Small intestine (tissue), 7 donors: ENCODE data around the gene OAT. TPM values are rescaled to one million over a fixed set of nuclear protein-coding genes. Genes with fewer than 3 reads are reported as not detected.

Source experiments
- DNase-seq, 2 donors: peaks; one replicate each; pipeline versions ENCODE4 v3.0.0 to v3.0.0-alpha.2; 2013
- FAIRE-seq: peaks from 2 replicates; lab custom pipeline; 2012; peaks lifted over from hg19 to GRCh38; lab: Jason Lieb, UNC
- H3K27ac ChIP-seq, 3 donors: one replicate each; pipeline ENCODE4 v1.5.1; 2013; ENCODE audit warnings: low read length in 2 of 3, mild to moderate bottlenecking in 2 of 3, control low read depth in 1 of 3, inconsistent platforms in 1 of 3, low read depth in 1 of 3, moderate library complexity in 1 of 3
- H3K27me3 ChIP-seq, 3 donors: one replicate each; pipeline ENCODE4 v1.6.1; 2013; ENCODE audit warnings: low read length in 3 of 3, inconsistent platforms in 1 of 3; ENCODE audit not compliant: control insufficient read depth in 3 of 3, insufficient read depth in 3 of 3
- H3K36me3 ChIP-seq, 3 donors: one replicate each; pipeline ENCODE4 v1.6.1; 2013; ENCODE audit warnings: low read length in 3 of 3, inconsistent platforms in 1 of 3, low read depth in 1 of 3, mild to moderate bottlenecking in 1 of 3, moderate library complexity in 1 of 3; ENCODE audit not compliant: control insufficient read depth in 3 of 3, insufficient read depth in 2 of 3
- H3K4me1 ChIP-seq, 3 donors: one replicate each; pipeline ENCODE4 v1.6.1; 2013; ENCODE audit warnings: low read length in 2 of 3, inconsistent platforms in 1 of 3, low read depth in 1 of 3, mild to moderate bottlenecking in 1 of 3, moderate library complexity in 1 of 3; ENCODE audit not compliant: control insufficient read depth in 3 of 3, insufficient read depth in 2 of 3
- H3K4me3 ChIP-seq, 3 donors: one replicate each; pipeline ENCODE4 v1.5.1; 2013; ENCODE audit warnings: low read length in 3 of 3, control low read depth in 1 of 3, inconsistent platforms in 1 of 3, low read depth in 1 of 3, mild to moderate bottlenecking in 1 of 3, moderate library complexity in 1 of 3
- H3K9me3 ChIP-seq, 2 donors: one replicate each; pipeline ENCODE4 v1.6.1; 2013; ENCODE audit warnings: low read depth in 1 of 2, low read length in 1 of 2; ENCODE audit not compliant: control insufficient read depth in 2 of 2, insufficient read depth in 1 of 2
- WGBS, 3 donors: extraction: QIAGEN DNeasy Blood & Tissue Kit; methylation state at CpG; one replicate each; pipeline ENCODE4 v1.1.7; 2013; 5-methylcytosine and 5-hydroxymethylcytosine counted together
- polyA plus RNA-seq, 4 donors: library from polyadenylated mRNA; stranded (reverse) in 3 of 4; unstranded in 1 of 4; fragments of 200-250 nt in 3 of 4; fragments of 120-200 nt in 1 of 4; gene quantifications; one replicate each; pipeline versions ENCODE4 v1.2.1 to v1.2.3, GENCODE V29; 2013
- donor health status: healthy with polysubstance abuse.
- donor health status: control.
- donor health status: control.
- donor health status: Bipolar disorder and iron deficiency.
- donor health status: healthy.

OAT gene
- polyA plus RNA-seq, 4 donors: 247 to 2,019 (median 1,023) TPM

DNA sequence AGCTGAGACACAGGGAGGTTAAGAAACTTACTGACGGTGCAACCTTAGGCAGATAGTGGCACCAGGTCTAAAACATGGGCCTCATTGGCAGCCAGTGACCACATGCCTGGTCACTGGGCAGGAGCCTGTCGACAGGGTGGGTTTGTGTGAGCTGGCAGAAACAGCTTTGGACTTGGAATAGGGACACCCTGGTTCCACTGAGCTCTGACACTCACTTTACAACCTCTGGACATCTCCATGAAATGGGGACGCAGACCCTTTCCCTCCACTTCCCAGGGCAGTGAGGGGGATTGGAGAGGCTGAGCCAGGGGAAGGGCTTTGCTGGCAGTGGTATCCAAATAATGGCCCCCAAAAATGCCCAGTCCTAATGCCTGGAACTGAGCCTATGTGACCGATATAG lies 49.7 kb downstream of the OAT start:
- H3K36me3 ChIP-seq: no peaks in the 10 kb centered on the region
- H3K27me3 ChIP-seq: no peaks in the 10 kb centered on the region
- H3K9me3 ChIP-seq: no peaks in the 10 kb centered on the region
- FAIRE-seq (no peak), DNase-seq (no peak)
- no peak overlapping the region for H3K27ac ChIP-seq
- H3K4me3 ChIP-seq: no peak overlapping the region
- H3K4me1 ChIP-seq: no peaks in the 10 kb centered on the region
- WGBS, 3 donors: 90 to 94% (median 93%) methylated on average over 4 of the region's 4 CpGs

DNA sequence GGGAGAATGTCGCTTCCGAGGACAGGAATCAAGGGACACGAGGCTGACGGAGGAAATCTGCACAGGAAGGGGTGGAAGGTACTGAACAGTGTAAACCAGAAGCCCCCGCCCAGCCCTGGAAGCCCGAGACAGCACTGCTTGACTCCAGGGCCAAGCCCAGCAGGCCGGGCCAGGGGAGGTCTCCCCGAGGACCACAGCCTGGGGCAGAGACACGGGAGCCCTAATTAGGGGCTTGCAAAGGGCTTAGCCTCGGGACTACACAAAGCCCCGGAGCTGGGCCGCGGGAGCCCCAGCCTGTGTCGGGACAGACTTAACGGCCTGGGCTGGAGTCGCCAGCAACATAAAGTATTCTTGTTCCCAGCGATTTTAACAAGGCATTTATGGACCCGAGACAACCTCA lies 50.8 kb downstream of the OAT start:
- FAIRE-seq (no peak), DNase-seq (no peak)
- no peaks in the 10 kb centered on the region for H3K27me3 ChIP-seq
- no peaks in the 10 kb centered on the region for H3K4me1 ChIP-seq
- H3K27ac ChIP-seq: no peak overlapping the region
- no peaks in the 10 kb centered on the region for H3K36me3 ChIP-seq
- H3K9me3 ChIP-seq: no peaks in the 10 kb centered on the region
- H3K4me3 ChIP-seq: no peak overlapping the region
- 79 to 87% (median 84%) methylated on average over 18 of the region's 18 CpGs for WGBS, 3 donors

GRCh38 chr10:124367414-124367813 lies 51.3 kb downstream of the OAT start:
- DNase-seq: no peak

DNA sequence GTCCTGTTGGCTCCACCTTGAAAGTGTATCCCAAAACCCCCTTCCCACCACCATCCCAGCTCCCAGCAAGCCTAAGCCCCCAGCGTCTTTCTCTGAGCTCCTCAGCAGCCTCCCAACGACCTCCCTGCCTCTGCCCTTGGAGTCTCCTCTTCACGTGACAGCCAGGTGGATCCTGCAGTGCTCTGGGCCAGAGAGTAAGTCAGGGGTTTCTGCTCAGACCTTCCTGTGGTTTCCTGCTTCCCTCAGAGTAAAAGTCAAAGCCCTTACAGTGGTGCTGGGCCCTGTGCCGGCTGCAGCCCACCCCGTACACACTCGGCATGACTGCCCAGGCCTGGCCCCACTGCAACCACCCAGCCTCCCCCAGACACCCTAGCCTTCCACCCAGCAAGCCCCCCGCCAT lies 51.9 kb downstream of the OAT start:
- DNase-seq (no peak), FAIRE-seq (no peak)
- H3K9me3 ChIP-seq: no peaks in the 10 kb centered on the region
- H3K4me1 ChIP-seq: no peaks in the 10 kb centered on the region
- no peak overlapping the region for H3K27ac ChIP-seq
- WGBS, 3 donors: 67 to 78% (median 72%) methylated on average over 7 of the region's 7 CpGs
- H3K27me3 ChIP-seq: no peaks in the 10 kb centered on the region
- no peak overlapping the region for H3K4me3 ChIP-seq
- H3K36me3 ChIP-seq: no peaks in the 10 kb centered on the region

More at GRCh38 chr10:124367414-124367813, 51.3 kb downstream of the OAT start:
- no peak overlapping the region for H3K27ac ChIP-seq
- no peaks in the 10 kb centered on the region for H3K27me3 ChIP-seq
- no peaks in the 10 kb centered on the region for H3K36me3 ChIP-seq
- no peaks in the 10 kb centered on the region for H3K4me1 ChIP-seq
- no peaks in the 10 kb centered on the region for H3K9me3 ChIP-seq
- H3K4me3 ChIP-seq: no peak overlapping the region
- WGBS, 3 donors: 94 to 95% (median 95%) methylated on average over 4 of the region's 4 CpGs
- no peak for FAIRE-seq

- FAIRE-seq (no peak), DNase-seq (no peak)
- Histone ChIP-seq H3K27ac (no peak overlapping the region), H3K4me3 (no peak overlapping the region), H3K36me3 (no peaks in the 10 kb centered on the region), H3K27me3 (no peaks in the 10 kb centered on the region), H3K9me3 (no peaks in the 10 kb centered on the region), H3K4me1 (no peaks in the 10 kb centered on the region)
- 64 to 81% (median 81%) methylated on average over 5 of the region's 5 CpGs for WGBS, 3 donors
Measured at GRCh38 chr10:124366343-124366742, 52.4 kb downstream of the OAT start.

- DNase-seq: peak; percentile 4 to 13
Measured at GRCh38 chr10:124364674-124365073, 54.0 kb downstream of the OAT start.

DNA sequence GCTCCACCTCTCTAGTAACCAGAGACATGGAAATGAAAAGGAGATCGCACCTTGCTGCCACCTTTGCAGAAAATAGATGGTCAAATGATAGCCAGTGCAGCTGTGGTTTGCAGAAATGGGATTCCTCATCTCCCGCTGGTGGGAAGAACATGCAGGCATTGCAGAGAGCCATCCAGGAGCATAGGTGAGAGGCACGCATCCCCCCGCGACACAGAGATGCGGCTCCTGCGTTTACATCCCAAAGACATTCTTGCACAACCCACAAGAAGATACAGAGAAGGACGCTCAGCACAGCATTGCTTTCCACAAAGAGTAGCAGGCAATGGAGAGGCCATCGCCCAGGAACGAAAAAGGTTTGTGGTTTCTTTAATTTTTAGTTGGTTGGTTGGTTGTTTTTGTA lies 56.2 kb downstream of the OAT start:
- no peak for DNase-seq
- Histone ChIP-seq H3K27ac (no peak overlapping the region), H3K27me3 (no peaks in the 10 kb centered on the region), H3K36me3 (no peaks in the 10 kb centered on the region), H3K4me1 (no peaks in the 10 kb centered on the region), H3K9me3 (peaks cover 0 to 8% of the 10 kb centered on the region in 2 donors), H3K4me3 (no peak overlapping the region)
- 81 to 87% (median 85%) methylated on average over 10 of the region's 10 CpGs for WGBS, 3 donors
- FAIRE-seq: no peak

More at GRCh38 chr10:124364674-124365073, 54.0 kb downstream of the OAT start:
- no peaks in the 10 kb centered on the region for H3K27me3 ChIP-seq
- no peak overlapping the region for H3K27ac ChIP-seq
- H3K9me3 ChIP-seq: peaks cover 0 to 6% of the 10 kb centered on the region in 2 donors
- WGBS, 3 donors: 63 to 69% (median 68%) methylated on average over 5 of the region's 5 CpGs
- H3K36me3 ChIP-seq: no peaks in the 10 kb centered on the region
- FAIRE-seq: no peak
- no peaks in the 10 kb centered on the region for H3K4me1 ChIP-seq
- H3K4me3 ChIP-seq: no peak overlapping the region

GRCh38 chr10:124359336-124359832 lies 59.3 kb downstream of the OAT start:
- peaks cover 0 to 3% (median 0%) of the 10 kb centered on the region in 3 donors for H3K4me1 ChIP-seq
- peaks cover 0 to 8% of the 10 kb centered on the region in 2 donors for H3K9me3 ChIP-seq
- DNase-seq (no peak), FAIRE-seq (no peak)
- H3K27ac ChIP-seq: no peak overlapping the region
- H3K27me3 ChIP-seq: no peaks in the 10 kb centered on the region
- no peak overlapping the region for H3K4me3 ChIP-seq
- WGBS, 3 donors: 78 to 85% (median 84%) methylated on average over 2 of the region's 2 CpGs
- no peaks in the 10 kb centered on the region for H3K36me3 ChIP-seq

- 70 to 76% (median 76%) methylated on average over 9 of the region's 9 CpGs for WGBS, 3 donors
- no peak for FAIRE-seq
- Histone ChIP-seq H3K27me3 (no peaks in the 10 kb centered on the region), H3K4me1 (peaks cover 0 to 4% (median 0%) of the 10 kb centered on the region in 3 donors), H3K36me3 (no peaks in the 10 kb centered on the region), H3K4me3 (no peak overlapping the region), H3K27ac (no peak overlapping the region), H3K9me3 (peaks cover 0 to 8% of the 10 kb centered on the region in 2 donors)
- no peak for DNase-seq
Measured at GRCh38 chr10:124357561-124357885, 61.2 kb downstream of the OAT start.
